GM18909 (cell line): ENCODE measurements around the gene NRCAM.
"Not testable (repeated sequence)": the region's sequence is repeated elsewhere in the genome, so short reads cannot be mapped to it uniquely, and the experiment has no call there.

ENCODE experiments used
- ATAC-seq: cut with Tn5 transposase; IDR thresholded peaks from one replicate; pipeline ENCODE4 v1.9.1; 2021; ENCODE audit warnings: mild to moderate bottlenecking; ENCODE audit not compliant: unreplicated experiment, poor library complexity

NRCAM gene

GRCh38 chr7:108360058-108360800 is 96.0 kb downstream of the NRCAM start:
- no peak for ATAC-seq

- no peak for ATAC-seq
Measured at GRCh38 chr7:108358553-108358952, 97.7 kb downstream of the NRCAM start.

DNA sequence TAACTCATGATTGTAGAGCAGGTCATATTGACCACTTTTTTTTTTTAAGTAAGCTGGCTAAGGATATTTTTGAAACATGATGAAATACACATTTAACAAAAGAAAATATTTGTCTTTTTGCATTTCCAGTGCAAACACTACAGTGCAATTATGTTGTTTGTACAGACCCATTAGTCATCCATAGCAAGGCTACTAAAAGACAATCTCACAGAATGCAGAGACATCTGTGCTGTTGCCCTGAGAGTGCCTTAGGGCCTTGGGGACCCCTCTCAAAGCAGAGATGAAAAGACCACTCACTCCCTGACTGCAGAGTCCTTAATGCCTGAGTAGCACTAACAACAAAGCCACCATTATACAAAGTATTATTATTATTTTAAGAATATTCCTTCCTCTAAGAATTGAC is 104.5 kb downstream of the NRCAM start:
- ATAC-seq: no peak

- no peak for ATAC-seq
Measured at GRCh38 chr7:108348913-108349312, 107.3 kb downstream of the NRCAM start.

- no peak for ATAC-seq
Measured at GRCh38 chr7:108347616-108348015, 108.6 kb downstream of the NRCAM start.

- ATAC-seq: no peak
Measured at GRCh38 chr7:108345710-108346336, 110.4 kb downstream of the NRCAM start.

- ATAC-seq: no peak
Measured at GRCh38 chr7:108340856-108341411, 115.3 kb downstream of the NRCAM start.

DNA sequence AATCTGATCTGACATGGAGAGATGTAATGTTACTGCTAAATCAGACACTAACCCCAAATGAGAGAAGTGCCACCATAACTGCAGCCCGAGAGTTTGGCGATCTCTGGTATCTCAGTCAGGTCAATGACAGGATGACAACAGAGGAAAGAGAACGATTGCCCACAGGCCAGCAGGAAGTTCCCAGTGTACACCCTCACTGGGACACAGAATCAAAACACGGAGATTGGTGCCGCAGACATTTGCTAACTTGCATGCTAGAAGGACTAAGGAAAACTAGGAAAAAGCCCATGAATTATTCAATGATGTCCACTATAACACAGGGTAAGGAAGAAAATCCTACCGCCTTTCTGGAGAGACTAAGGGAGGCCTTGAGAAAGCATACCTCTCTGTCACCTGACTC is 115.8 kb downstream of the NRCAM start:
- ATAC-seq: not testable (repeated sequence)

DNA sequence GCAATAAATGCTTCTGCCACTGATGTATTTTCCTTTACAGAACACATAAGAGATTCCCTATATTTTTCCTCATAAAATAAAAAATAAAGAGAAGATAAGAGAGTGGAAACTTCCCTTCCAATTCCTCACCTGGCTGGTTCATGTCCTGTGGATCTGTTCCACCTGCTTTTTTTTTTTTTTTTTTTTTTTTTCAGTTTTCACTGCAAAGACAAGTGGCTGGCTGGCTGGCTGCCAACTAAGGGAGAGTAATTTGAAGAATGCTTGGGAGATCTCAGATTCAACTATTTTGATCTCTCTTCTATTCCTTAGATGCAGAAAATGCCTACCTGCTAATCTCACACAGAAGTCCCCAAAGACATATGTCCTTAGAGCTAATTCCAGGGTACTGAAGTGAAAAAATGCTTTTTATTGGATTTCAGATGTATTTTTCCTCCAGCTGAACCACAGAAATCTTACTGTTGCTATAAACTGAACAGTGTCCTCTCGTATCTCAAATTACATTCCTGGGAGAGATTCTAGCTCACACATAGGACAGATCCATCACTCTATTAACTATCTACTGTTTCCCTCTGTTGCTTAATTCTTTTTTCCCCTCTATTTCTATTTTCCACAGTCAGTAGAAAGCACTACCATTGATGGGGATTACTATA is 120.8 kb downstream of the NRCAM start:
- no peak for ATAC-seq

DNA sequence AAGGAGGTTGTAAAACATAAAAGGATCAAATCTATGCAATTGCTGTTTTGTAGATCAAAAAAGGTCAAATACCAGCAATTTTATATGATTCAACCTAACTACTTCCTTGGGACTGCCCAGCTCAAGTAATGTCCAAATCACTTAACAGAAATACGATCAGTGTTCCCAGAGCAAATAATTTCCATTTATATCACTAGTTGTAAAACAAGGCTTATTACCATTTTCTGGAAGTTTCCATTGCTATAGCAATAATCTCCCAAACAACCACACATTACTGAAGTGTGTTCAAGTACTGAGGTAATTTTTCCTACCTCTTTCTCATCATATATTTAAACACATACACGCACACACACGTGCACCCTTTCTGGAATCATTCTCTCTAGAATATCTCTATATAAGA is 123.3 kb downstream of the NRCAM start:
- ATAC-seq: no peak

- no peak for ATAC-seq
Measured at GRCh38 chr7:108331971-108332370, 124.3 kb downstream of the NRCAM start.

DNA sequence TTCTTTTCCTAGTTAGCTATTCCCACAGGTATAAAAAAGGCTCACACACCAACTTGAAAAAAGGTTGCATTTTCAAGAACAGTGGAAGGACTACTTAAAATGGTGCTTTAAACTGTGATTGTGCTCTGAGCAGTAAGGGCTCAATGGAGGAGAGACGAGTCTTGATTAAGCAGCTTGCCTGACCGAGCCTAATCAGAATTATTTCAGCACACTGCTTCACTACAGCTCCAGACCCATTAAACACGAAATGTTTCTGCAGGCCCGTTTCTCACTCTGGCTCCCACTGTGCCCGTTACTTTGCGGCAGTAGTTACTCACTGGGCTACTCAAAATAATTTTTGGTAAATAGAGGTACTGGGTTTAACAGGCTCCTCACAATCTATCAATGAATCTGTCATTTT is 126.0 kb downstream of the NRCAM start:
- ATAC-seq: no peak

GRCh38 chr7:108329514-108329913 is 126.7 kb downstream of the NRCAM start:
- no peak for ATAC-seq

GRCh38 chr7:108328174-108328651 is 128.0 kb downstream of the NRCAM start:
- peak; percentile 86 for ATAC-seq

DNA sequence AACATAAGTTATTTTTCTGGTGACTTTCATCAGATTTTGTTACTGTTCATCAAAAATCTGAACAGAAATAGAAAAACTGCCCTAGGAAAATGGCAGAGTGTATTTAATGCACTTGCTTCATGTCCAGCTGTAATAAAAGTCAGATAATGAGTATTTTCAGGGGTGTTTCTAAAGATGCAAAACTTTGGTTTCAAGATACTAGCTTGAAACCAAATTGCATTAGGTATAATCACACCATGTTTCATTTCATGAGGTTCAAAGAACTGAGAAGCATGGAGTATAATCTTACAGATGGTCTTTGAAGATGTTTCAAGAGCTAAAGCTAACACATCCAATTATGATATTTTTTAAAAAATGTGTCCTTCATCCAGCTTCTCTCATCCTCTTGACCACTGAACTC is 128.9 kb downstream of the NRCAM start:
- ATAC-seq: no peak

- no peak for ATAC-seq
Measured at GRCh38 chr7:108326938-108327337, 129.3 kb downstream of the NRCAM start.

DNA sequence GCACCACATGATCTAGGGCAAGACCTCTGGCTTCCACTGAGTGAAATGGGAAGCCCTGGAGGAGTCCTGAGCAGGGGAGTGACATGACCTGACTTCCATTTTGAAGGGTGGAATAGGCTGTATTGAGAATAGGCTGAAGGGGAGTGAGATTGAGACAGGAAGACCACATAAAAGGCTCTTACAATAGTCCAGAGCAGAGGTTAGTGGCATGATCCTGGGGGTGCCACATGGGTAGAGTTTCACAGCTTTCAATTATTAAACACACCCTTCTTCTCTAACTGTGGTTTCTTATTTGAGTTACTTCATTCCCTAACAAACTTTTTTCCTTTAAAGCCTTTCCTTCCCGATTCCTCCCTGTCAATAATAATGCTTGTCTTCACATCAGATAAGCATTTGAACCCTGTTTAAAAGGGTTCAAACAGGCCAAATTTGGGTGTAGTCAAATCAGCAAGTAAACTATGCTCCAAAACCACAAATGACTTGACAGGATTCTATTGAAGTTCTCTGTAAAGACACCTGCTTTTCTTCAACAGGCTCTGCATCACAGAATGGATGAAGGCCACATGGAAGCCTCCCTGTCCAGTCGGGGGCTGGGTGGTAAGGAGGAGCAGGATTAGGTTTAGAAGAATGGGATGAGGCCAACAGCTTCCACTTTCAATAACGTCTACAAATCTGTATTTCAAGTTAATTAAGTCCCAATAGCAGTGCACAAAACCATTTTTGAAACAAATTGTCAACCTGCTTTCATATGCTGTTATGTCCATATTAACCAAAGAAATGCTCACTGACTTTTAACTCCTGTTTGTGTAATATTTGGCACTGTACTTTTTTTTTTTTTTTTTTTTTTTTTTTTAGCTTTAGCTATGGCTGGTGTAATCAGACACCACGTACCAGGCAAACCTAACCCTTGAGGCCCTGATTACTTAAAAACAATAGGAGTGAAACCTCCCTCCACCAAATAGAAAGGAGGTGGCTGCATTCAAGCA is 131.9 kb downstream of the NRCAM start:
- no peak for ATAC-seq

DNA sequence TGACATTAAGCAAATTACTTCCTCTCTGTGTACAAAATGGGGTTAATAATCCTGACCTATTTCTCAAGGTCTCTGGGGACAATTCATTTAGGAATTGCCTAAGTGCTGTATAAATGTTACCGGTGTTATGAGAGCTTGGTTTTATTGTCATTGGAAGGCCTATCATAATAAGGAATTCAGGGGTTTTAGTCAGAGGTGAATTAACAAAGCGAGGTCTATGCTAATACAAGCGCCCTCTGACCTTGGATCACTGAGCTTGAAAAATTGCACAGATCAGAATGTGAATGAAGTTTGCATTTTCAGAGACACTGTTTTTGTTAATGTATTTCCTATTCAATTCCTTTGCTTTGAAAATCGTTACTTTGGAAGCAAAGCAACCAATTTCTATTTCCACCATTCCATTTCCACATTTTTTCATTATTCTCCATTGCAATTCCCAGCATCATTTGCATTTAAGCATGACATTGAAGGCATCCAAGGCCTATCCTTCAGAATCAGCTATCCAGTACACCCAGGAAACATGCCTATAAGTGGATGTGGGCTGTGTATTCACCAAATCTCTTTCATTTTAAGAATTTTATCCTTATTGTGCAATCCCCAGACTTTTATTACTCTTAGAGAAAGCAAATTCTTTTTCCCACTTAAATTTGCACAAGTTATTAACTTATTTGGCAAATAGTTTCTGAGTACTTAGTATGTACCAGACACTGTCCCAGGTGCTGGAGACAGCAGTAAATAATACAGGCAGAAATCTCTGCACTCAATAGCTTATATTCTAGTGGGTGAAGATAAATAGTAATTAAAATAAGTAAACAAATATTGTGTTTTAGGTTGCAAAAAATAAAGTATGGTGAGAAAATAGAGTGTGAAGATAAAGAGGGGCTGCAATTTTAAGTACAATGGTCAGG is 133.1 kb downstream of the NRCAM start:
- no peak for ATAC-seq

- ATAC-seq: no peak
Measured at GRCh38 chr7:108322046-108322445, 134.2 kb downstream of the NRCAM start.
